Peyer's patch (tissue), 4 donors: ENCODE results near the gene CEP85L. TPM values are rescaled to one million over a fixed set of nuclear protein-coding genes. Genes with fewer than 3 reads are reported as not detected.

Source experiments
- DNase-seq, 3 donors: peaks; one replicate each; pipeline ENCODE4 v3.0.0-alpha.2; 2017 to 2019
- H3K27ac ChIP-seq, 4 donors: fragments of 200-600 bp; sonication (generic); one replicate each; pipeline ENCODE4 v1.5.1; 2016 to 2019
- H3K27me3 ChIP-seq, 2 donors: fragments of 200-600 bp; sonication (generic); one replicate each; pipeline ENCODE4 v1.5.1; 2019
- H3K36me3 ChIP-seq, 3 donors: fragments of 200-600 bp; sonication (generic); one replicate each; pipeline ENCODE4 v1.5.1; 2016 to 2019
- H3K4me1 ChIP-seq, 4 donors: fragments of 200-600 bp; sonication (generic); one replicate each; pipeline ENCODE4 v1.5.1; 2016 to 2019
- H3K4me3 ChIP-seq, 4 donors: fragments of 200-600 bp; sonication (generic); 1 replicate in 3 of 4; 2 replicates in 1 of 4; pipeline ENCODE4 v1.5.1; 2016 to 2019; ENCODE audit warnings: mild to moderate bottlenecking in 1 of 4
- H3K9me3 ChIP-seq, 4 donors: fragments of 200-600 bp; sonication (generic); one replicate each; pipeline ENCODE4 v1.5.1; 2016 to 2019; ENCODE audit warnings: mild to moderate bottlenecking in 1 of 4
- POLR2A ChIP-seq, 2 donors: fragments of 450-650 bp; IDR thresholded peaks; one replicate each; pipeline ENCODE4 v1.5.1; 2017; ENCODE audit warnings: antibody characterized with exemption in 2 of 2, mild to moderate bottlenecking in 2 of 2, moderate library complexity in 2 of 2
- total RNA-seq, 4 donors: library from RNA; depleted of rRNA; stranded (reverse); fragments of >200 nt; gene quantifications; one replicate each; pipeline ENCODE4 v1.1.0, GENCODE V29; 2016
- TF ChIP-seq, protein P1 (sequence below), 6 experiments: fragments of 450-650 bp in 4 of 6; fragments of 200-600 bp in 2 of 6; sonication (generic) in 1 of 6; IDR thresholded peaks; one replicate each; pipeline ENCODE4 v1.5.1; 2017 to 2019; ENCODE audit warnings: antibody characterized with exemption in 6 of 6, mild to moderate bottlenecking in 3 of 6, moderate library complexity in 1 of 6

Gene CEP85L
- total RNA-seq, 4 donors from 2014 or later = 3.2 to 22.3 (median 7.5) TPM

DNA sequence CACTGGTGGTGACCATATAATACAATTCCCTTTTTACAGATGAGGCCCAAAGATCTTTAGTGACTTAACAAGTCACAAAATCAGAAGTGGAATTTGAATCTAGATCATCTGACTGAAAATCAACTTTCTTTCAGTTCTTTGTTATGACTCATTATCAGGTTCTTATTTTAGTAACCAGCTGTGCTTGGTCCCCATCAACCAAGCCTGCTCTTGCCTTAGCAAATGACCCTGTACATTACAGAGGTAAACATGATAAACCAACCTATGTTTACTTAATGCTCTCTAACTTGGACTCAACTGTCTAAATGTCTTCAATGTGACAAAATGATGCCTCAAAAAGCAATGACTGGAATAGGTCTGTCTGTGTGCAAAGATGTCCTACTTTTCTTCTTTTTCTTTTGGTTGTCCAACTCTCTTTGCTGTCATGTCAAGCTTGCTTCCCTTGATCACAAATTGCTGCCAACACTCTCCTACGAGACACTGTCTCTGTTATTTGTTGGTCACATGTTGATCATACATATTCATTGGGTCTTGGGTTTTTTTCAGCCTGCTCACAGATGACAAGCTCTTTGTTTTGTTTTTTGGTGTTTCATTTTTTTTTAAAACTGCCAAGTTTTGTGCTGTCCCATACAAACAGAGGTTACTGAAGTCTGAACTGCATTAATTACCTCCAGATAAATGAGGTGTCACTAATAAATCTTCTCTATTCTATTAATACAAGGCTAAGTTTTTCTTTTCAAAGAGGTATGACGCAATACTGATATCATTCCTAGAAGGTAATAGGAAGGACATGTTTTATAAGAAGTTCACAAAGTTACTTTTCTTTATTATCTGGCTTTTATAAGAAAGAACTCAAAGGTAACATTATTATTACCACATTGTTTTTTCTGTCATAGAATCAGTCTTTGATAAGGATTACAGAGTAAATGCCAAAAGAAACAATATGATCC, 165.5 kb downstream of the CEP85L start:
- TF ChIP-seq, protein P1, sequence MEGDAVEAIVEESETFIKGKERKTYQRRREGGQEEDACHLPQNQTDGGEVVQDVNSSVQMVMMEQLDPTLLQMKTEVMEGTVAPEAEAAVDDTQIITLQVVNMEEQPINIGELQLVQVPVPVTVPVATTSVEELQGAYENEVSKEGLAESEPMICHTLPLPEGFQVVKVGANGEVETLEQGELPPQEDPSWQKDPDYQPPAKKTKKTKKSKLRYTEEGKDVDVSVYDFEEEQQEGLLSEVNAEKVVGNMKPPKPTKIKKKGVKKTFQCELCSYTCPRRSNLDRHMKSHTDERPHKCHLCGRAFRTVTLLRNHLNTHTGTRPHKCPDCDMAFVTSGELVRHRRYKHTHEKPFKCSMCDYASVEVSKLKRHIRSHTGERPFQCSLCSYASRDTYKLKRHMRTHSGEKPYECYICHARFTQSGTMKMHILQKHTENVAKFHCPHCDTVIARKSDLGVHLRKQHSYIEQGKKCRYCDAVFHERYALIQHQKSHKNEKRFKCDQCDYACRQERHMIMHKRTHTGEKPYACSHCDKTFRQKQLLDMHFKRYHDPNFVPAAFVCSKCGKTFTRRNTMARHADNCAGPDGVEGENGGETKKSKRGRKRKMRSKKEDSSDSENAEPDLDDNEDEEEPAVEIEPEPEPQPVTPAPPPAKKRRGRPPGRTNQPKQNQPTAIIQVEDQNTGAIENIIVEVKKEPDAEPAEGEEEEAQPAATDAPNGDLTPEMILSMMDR (IDR thresholded peaks at IDR 0.05) = no peak
- TF ChIP-seq POLR2A (IDR thresholded peaks at IDR 0.05) = no peak
- DNase-seq = no peak
- H3K36me3 ChIP-seq = peaks cover 0 to 7% (median 0%) of the 10 kb centered on the region in 3 donors
- no peaks in the 10 kb centered on the region for H3K4me1 ChIP-seq
- no peak overlapping the region for H3K4me3 ChIP-seq
- no peak overlapping the region for H3K27ac ChIP-seq
- peaks cover 0 to 6% (median 0%) of the 10 kb centered on the region in 4 donors for H3K9me3 ChIP-seq
- no peaks in the 10 kb centered on the region for H3K27me3 ChIP-seq

DNA sequence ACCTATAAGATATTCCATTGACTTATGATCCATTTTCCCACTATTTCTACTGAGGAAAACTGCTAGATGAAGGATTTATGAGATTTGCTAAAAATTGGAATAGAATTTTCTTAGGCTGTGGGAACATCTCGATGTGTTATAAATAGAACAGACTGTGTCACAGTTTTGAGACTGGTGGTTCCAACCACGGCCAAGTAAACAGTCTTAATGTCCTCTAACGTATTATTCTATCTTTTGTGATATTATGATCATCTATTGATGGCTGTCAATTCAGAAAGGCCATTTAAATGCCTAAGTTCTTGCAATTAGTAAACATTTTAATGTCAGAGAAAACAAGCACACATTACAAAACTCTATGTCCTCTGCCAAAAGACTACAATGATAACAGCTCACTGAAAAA, 174.8 kb downstream of the CEP85L start:
- TF ChIP-seq POLR2A (IDR thresholded peaks at IDR 0.05) = no peak
- TF ChIP-seq, protein P1 (IDR thresholded peaks at IDR 0.05) = no peak
- Histone ChIP-seq H3K36me3 (no peaks in the 10 kb centered on the region), H3K27ac (no peak overlapping the region), H3K9me3 (no peaks in the 10 kb centered on the region), H3K27me3 (no peaks in the 10 kb centered on the region), H3K4me1 (no peaks in the 10 kb centered on the region), H3K4me3 (no peak overlapping the region)
- DNase-seq = no peak

DNA sequence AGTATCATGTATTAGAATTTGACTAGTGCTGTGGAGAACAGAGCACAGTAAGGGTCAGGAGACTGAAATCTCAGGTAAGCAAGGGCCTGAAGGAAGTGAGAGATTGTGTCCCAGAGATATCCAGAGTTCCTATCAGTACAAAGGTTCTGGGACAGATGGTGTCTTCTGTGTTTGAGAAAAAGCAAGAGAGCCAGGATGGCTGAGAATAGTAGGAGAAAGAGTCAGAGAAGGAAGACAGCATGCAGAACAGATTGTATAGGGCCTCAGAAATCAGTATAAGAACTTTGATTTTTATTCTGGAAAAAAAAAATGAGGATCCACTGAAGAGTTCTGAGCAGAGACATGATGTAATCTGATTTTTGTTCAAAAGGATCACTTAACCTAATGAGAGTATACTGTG, 178.1 kb downstream of the CEP85L start:
- TF ChIP-seq, protein P1 (IDR thresholded peaks at IDR 0.05) = no peak
- Histone ChIP-seq H3K36me3 (no peaks in the 10 kb centered on the region), H3K4me1 (no peaks in the 10 kb centered on the region), H3K4me3 (no peak overlapping the region), H3K9me3 (no peaks in the 10 kb centered on the region), H3K27me3 (no peaks in the 10 kb centered on the region), H3K27ac (no peak overlapping the region)
- DNase-seq = no peak

DNA sequence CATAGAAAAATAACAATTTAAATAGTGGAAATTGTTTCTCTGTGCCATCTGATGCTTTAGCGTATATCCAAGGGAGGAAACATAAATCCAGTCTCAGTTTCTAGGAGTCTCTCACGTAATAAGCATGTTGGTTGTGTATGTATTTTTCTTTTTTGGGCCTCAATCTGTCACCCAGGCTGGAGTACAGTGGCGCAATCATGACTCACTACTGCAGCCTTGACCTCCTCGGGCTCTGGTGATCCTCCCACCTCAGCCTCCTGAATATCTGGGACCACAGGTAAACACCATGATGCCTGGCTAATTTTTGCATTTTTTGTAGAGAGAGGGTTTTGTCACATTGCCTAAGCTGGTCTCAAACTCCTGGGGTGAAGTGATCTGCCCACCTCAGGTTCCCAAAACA, 181.9 kb downstream of the CEP85L start:
- Histone ChIP-seq H3K36me3 (peaks cover 0 to 9% (median 0%) of the 10 kb centered on the region in 3 donors), H3K9me3 (no peaks in the 10 kb centered on the region), H3K27me3 (no peaks in the 10 kb centered on the region), H3K4me1 (no peaks in the 10 kb centered on the region), H3K4me3 (no peak overlapping the region), H3K27ac (no peak overlapping the region)
- no peak for DNase-seq
- no peak for TF ChIP-seq POLR2A (IDR thresholded peaks at IDR 0.05)
- TF ChIP-seq, protein P1 (IDR thresholded peaks at IDR 0.05) = no peak

DNA sequence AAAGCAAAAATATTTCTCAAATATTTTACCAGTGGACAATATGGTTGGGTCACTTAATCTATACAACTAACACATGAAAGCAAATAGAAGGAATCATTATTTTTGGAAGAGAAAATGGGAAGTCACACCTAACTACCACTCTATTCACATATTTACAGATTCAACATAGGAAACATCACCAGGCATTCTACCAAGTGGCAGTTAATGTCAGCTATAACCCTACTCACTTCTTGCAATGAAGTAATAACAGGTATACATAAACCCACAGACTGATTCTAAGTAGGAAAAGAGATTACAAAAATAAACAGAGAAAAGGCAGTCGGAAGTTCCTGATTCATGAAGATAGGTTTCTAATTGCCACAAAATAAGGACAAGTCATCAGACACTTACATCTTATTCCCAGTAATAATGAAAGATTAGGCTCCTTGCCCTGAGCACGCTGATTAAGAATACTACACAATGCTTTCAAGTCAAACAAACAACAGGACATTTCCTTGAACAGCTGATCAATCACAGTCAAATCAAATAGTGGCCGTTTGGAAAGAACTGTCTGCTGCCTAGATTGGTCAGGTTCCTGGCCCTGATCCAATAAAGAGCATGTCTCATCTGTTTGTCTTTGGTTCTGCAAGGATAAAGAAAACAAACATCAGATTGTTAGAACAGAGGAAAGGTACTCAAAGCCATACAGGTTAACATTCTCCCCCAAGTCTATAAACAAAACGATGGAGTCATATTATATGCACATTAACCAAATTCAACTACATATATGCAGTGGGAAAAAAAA, 182.5 kb downstream of the CEP85L start:
- DNase-seq = no peak
- no peak overlapping the region for H3K27ac ChIP-seq
- no peaks in the 10 kb centered on the region for H3K9me3 ChIP-seq
- H3K36me3 ChIP-seq = peaks cover 0 to 9% (median 0%) of the 10 kb centered on the region in 3 donors
- TF ChIP-seq POLR2A (IDR thresholded peaks at IDR 0.05) = no peak
- TF ChIP-seq, protein P1 (IDR thresholded peaks at IDR 0.05) = no peak
- no peaks in the 10 kb centered on the region for H3K27me3 ChIP-seq
- no peaks in the 10 kb centered on the region for H3K4me1 ChIP-seq
- H3K4me3 ChIP-seq = no peak overlapping the region
